MCF 10A (cell line): ENCODE results near the gene CDKL2. TPM values are rescaled to one million over a fixed set of nuclear protein-coding genes. Genes with fewer than 3 reads are reported as not detected.

Source experiments
- BruUV-seq: library from RNA; stranded (reverse); fragments of 400-500 nt; replicated peaks from 2 replicates; lab custom pipeline; 2021; lab: Mats Ljungman, UMichigan
- CTCF ChIA-PET: fragments of 300-600 bp; sonication (Branson Sonifier 250); formaldehyde crosslinking; extraction: SDS; loops from one replicate; lab custom pipeline; 2021; ENCODE audit warnings: antibody characterized with exemption, inconsistent platforms; lab: Yijun Ruan, JAX
- POLR2A ChIA-PET: fragments of 300-600, 350-650 bp; sonication (Branson Sonifier 250); formaldehyde crosslinking; extraction: SDS; loops from one replicate; lab custom pipeline; 2020; ENCODE audit warnings: antibody characterized with exemption, inconsistent platforms; lab: Yijun Ruan, JAX
- DNase-seq: peaks from one replicate; pipeline ENCODE4 v3.0.0-alpha.2; 2018; ENCODE audit not compliant: unreplicated experiment
- H3K27ac Mint-ChIP-seq: one replicate; pipeline ENCODE4 v1.8.0; 2022; ENCODE audit warnings: mild to moderate bottlenecking, low read depth, mixed read lengths; ENCODE audit not compliant: unreplicated experiment
- H3K27me3 Mint-ChIP-seq: one replicate; pipeline ENCODE4 v1.8.0; 2022; ENCODE audit warnings: mixed read lengths; ENCODE audit not compliant: insufficient read depth, unreplicated experiment
- H3K36me3 Mint-ChIP-seq: one replicate; pipeline ENCODE4 v1.8.0; 2022; ENCODE audit warnings: mild to moderate bottlenecking, moderate library complexity, mixed read lengths; ENCODE audit not compliant: insufficient read depth, unreplicated experiment
- H3K4me1 Mint-ChIP-seq: one replicate; pipeline ENCODE4 v1.8.0; 2022; ENCODE audit warnings: mixed read lengths; ENCODE audit not compliant: insufficient read depth, unreplicated experiment
- H3K4me3 Mint-ChIP-seq: one replicate; pipeline ENCODE4 v1.8.0; 2022; ENCODE audit warnings: mild to moderate bottlenecking, moderate library complexity, mixed read lengths; ENCODE audit not compliant: unreplicated experiment
- H3K9me3 Mint-ChIP-seq: one replicate; pipeline ENCODE4 v1.8.0; 2022; ENCODE audit warnings: mixed read lengths; ENCODE audit not compliant: unreplicated experiment
- CTCF ChIP-seq: fragments of 200-600 bp; IDR thresholded peaks from one replicate; pipeline ENCODE4 v1.8.0; 2022; ENCODE audit warnings: antibody characterized with exemption, mild to moderate bottlenecking; ENCODE audit not compliant: unreplicated experiment
- intact Hi-C: fragments of 100-400 bp; cut with micrococcal nuclease; formaldehyde crosslinking; loops from 2 replicates; pipeline ENCODE4 v1.14.1; 2022
- total RNA-seq: library from RNA; stranded (reverse); gene quantifications from 2 replicates; pipeline ENCODE4 v1.2.3, GENCODE V29; 2022

CDKL2 gene
- total RNA-seq, 1 experiment from 2014 or later, result 0.42 TPM

DNA sequence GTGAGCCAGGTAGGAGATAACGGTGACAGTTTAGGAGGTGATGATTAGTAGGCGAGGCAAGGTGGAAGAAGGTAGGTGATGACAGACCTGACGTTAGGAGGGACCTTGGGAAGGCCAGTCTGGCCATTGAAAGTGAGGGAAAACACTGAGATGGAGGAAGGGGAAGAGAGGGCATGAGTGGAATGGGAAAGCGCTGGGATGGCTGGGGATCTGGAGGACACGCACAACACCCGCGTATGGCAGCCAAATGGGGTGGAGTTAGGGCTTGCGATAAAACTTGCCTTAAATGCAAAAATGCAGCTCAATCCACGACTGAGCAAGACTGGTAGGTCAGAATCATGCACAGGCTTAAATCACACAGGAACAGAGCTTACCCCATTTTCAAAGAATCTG lies 605 bp upstream of the CDKL2 start:
- Mint-ChIP-seq H3K4me3 (peak overlapping the region; percentile 55), H3K36me3 (no peaks in the 10 kb centered on the region), H3K9me3 (no peaks in the 10 kb centered on the region), H3K4me1 (no peaks in the 10 kb centered on the region), H3K27ac (no peak overlapping the region), H3K27me3 (no peaks in the 10 kb centered on the region)
- no peak for TF ChIP-seq CTCF
- ChIA-PET CTCF (no interaction called here), POLR2A (no interaction called here)
- BruUV-seq, result no TSS peak
- intact Hi-C loops, result no loop called here
- no peak for DNase-seq

DNA sequence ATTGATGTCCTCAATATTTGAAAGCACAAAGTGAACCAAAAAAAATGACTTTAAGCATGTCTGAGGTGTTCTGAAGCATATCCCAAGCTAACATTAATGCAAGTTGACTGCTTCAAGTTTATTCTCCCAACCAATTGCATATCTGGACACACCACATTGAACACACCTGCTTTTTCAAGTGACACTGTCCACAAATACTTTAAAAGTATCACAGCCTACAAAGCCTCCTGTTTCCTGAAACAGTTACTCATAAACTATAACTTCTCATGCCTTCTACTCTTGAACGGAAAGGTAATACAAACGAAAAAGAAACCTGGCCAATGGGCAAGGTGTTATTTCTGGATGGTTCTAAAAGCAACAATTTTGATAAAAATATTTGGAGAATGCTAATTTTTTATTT lies 1.1 kb downstream of the CDKL2 start:
- Mint-ChIP-seq H3K4me3 (no peak overlapping the region), H3K36me3 (no peaks in the 10 kb centered on the region), H3K4me1 (no peaks in the 10 kb centered on the region), H3K27me3 (no peaks in the 10 kb centered on the region), H3K9me3 (no peaks in the 10 kb centered on the region), H3K27ac (no peak overlapping the region)
- DNase-seq, result no peak
- no TSS peak for BruUV-seq
- CTCF ChIA-PET, result interaction anchor here (0.7 to 1.0 kb wide), 2 partner anchors 139 to 219 kb away, joined by 4 to 5 read pairs; no protein-coding TSS in a partner anchor
- POLR2A ChIA-PET, result no interaction called here
- intact Hi-C loops, result no loop called here
- no peak for TF ChIP-seq CTCF

DNA sequence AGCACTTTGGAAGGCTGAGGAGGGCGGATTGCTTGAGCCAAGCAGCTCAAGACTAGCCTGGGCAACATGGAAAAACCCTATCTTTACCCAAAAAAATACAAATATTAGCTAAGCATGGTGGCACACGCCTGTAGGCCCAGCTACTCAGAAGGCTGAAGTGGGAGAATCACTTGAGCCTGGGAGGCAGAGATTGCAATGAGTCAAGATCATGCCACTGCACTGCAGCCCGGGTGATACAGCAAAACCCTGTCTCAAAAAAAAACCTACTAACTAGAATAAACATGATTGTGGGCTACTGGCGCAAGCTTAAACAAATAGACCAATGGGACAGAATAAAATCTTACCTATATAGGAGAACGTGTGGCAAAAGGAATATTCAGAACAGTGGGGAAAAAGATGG lies 7.3 kb downstream of the CDKL2 start:
- no TSS peak for BruUV-seq
- CTCF ChIA-PET, result interaction anchor here (0.5 to 0.6 kb wide), 2 partner anchors 47 to 101 kb away, joined by 3 read pairs; no protein-coding TSS in a partner anchor
- POLR2A ChIA-PET, result no interaction called here
- Mint-ChIP-seq H3K27me3 (no peaks in the 10 kb centered on the region), H3K27ac (no peak overlapping the region), H3K4me3 (no peak overlapping the region), H3K4me1 (no peaks in the 10 kb centered on the region), H3K9me3 (no peaks in the 10 kb centered on the region), H3K36me3 (no peaks in the 10 kb centered on the region)
- DNase-seq, result no peak
- TF ChIP-seq CTCF, result no peak
- intact Hi-C loops, result no loop called here

- Mint-ChIP-seq H3K27me3 (no peaks in the 10 kb centered on the region), H3K36me3 (no peaks in the 10 kb centered on the region), H3K4me3 (no peak overlapping the region), H3K4me1 (no peaks in the 10 kb centered on the region), H3K27ac (no peak overlapping the region), H3K9me3 (no peaks in the 10 kb centered on the region)
- ChIA-PET POLR2A (no interaction called here), CTCF (no interaction called here)
- no peak for DNase-seq
- no peak for TF ChIP-seq CTCF
- intact Hi-C loops, result no loop called here
- BruUV-seq, result no TSS peak
These were observed 8.6 kb downstream of the CDKL2 start for GRCh38 chr4:75621715-75622114.
